Stimulated activated CD4-positive, alpha-beta T cell treated with anti-CD3 and anti-CD28 coated beads, TNF-alpha, amount 100 ng/mL, for 1 hour (primary cell): Measurements from ENCODE around the gene CDH10.

ENCODE experiments used
- DNase-seq, 3 donors: peaks; one replicate each; pipeline ENCODE4 v3.0.0-alpha.2; 2020; ENCODE audit warnings: low read depth in 3 of 3, low spot score in 1 of 3

The CDH10 gene

GRCh38 chr5:24602188-24602587, 42.6 kb downstream of the CDH10 start:
- no peak for DNase-seq

GRCh38 chr5:24598956-24599355, 45.8 kb downstream of the CDH10 start:
- no peak for DNase-seq

- DNase-seq, result no peak
These were observed 49.4 kb downstream of the CDH10 start for GRCh38 chr5:24595329-24595728.

GRCh38 chr5:24591426-24591825, 53.4 kb downstream of the CDH10 start:
- no peak for DNase-seq

GRCh38 chr5:24589566-24589965, 55.2 kb downstream of the CDH10 start:
- DNase-seq, result no peak

GRCh38 chr5:24585751-24586150, 59.0 kb downstream of the CDH10 start:
- no peak for DNase-seq

GRCh38 chr5:24571302-24571701, 73.5 kb downstream of the CDH10 start:
- DNase-seq, result no peak

- no peak for DNase-seq
These were observed 77.8 kb downstream of the CDH10 start for GRCh38 chr5:24566933-24567332.

- DNase-seq, result no peak
These were observed 89.5 kb downstream of the CDH10 start for GRCh38 chr5:24555229-24555628.

GRCh38 chr5:24547132-24547531, 97.6 kb downstream of the CDH10 start:
- DNase-seq, result no peak

- no peak for DNase-seq
These were observed 105.2 kb downstream of the CDH10 start for GRCh38 chr5:24539613-24540012.

- DNase-seq, result no peak
These were observed 106.4 kb downstream of the CDH10 start for GRCh38 chr5:24538346-24538745.

- DNase-seq, result no peak
These were observed 109.1 kb downstream of the CDH10 start for GRCh38 chr5:24535646-24536045.

- DNase-seq, result no peak
These were observed 113.9 kb downstream of the CDH10 start for GRCh38 chr5:24530906-24531305.

GRCh38 chr5:24525414-24525813, 119.4 kb downstream of the CDH10 start:
- no peak for DNase-seq

- no peak for DNase-seq
These were observed 132.4 kb downstream of the CDH10 start for GRCh38 chr5:24512423-24512822.

- no peak for DNase-seq
These were observed 134.2 kb downstream of the CDH10 start for GRCh38 chr5:24510523-24510988.

- DNase-seq, result no peak
These were observed 134.8 kb downstream of the CDH10 start for GRCh38 chr5:24509943-24510342.

- no peak for DNase-seq
These were observed 139.5 kb downstream of the CDH10 start for GRCh38 chr5:24505258-24505657.

GRCh38 chr5:24497591-24498157, 147.1 kb downstream of the CDH10 start:
- DNase-seq, result no peak

GRCh38 chr5:24497145-24497544, 147.6 kb downstream of the CDH10 start:
- no peak for DNase-seq

GRCh38 chr5:24496268-24496667, 148.5 kb downstream of the CDH10 start:
- no peak for DNase-seq

GRCh38 chr5:24492229-24492628, 152.5 kb downstream of the CDH10 start:
- DNase-seq, result no peak

- DNase-seq, result no peak
These were observed 153.3 kb downstream of the CDH10 start for GRCh38 chr5:24491490-24491889.
